Peyer's patch (tissue), 4 donors: ENCODE results near the gene F5. TPM values are rescaled to one million over a fixed set of nuclear protein-coding genes. Genes with fewer than 3 reads are reported as not detected.

Experiments
- DNase-seq, 3 donors: peaks; one replicate each; pipeline ENCODE4 v3.0.0-alpha.2; 2017 to 2019
- H3K27ac ChIP-seq, 4 donors: fragments of 200-600 bp; sonication (generic); one replicate each; pipeline ENCODE4 v1.5.1; 2016 to 2019
- H3K27me3 ChIP-seq, 2 donors: fragments of 200-600 bp; sonication (generic); one replicate each; pipeline ENCODE4 v1.5.1; 2019
- H3K36me3 ChIP-seq, 3 donors: fragments of 200-600 bp; sonication (generic); one replicate each; pipeline ENCODE4 v1.5.1; 2016 to 2019
- H3K4me1 ChIP-seq, 4 donors: fragments of 200-600 bp; sonication (generic); one replicate each; pipeline ENCODE4 v1.5.1; 2016 to 2019
- H3K4me3 ChIP-seq, 4 donors: fragments of 200-600 bp; sonication (generic); 1 replicate in 3 of 4; 2 replicates in 1 of 4; pipeline ENCODE4 v1.5.1; 2016 to 2019; ENCODE audit warnings: mild to moderate bottlenecking in 1 of 4
- H3K9me3 ChIP-seq, 4 donors: fragments of 200-600 bp; sonication (generic); one replicate each; pipeline ENCODE4 v1.5.1; 2016 to 2019; ENCODE audit warnings: mild to moderate bottlenecking in 1 of 4
- CTCF ChIP-seq, 6 experiments: fragments of 450-650 bp in 4 of 6; fragments of 200-600 bp in 2 of 6; sonication (generic) in 1 of 6; IDR thresholded peaks; one replicate each; pipeline ENCODE4 v1.5.1; 2017 to 2019; ENCODE audit warnings: antibody characterized with exemption in 6 of 6, mild to moderate bottlenecking in 3 of 6, moderate library complexity in 1 of 6
- POLR2A ChIP-seq, 2 donors: fragments of 450-650 bp; IDR thresholded peaks; one replicate each; pipeline ENCODE4 v1.5.1; 2017; ENCODE audit warnings: antibody characterized with exemption in 2 of 2, mild to moderate bottlenecking in 2 of 2, moderate library complexity in 2 of 2
- total RNA-seq, 4 donors: library from RNA; depleted of rRNA; stranded (reverse); fragments of >200 nt; gene quantifications; one replicate each; pipeline ENCODE4 v1.1.0, GENCODE V29; 2016

Gene F5
- total RNA-seq, 4 donors from 2014 or later, result 0.18 to 0.80 (median 0.28) TPM; not detected in 1

DNA sequence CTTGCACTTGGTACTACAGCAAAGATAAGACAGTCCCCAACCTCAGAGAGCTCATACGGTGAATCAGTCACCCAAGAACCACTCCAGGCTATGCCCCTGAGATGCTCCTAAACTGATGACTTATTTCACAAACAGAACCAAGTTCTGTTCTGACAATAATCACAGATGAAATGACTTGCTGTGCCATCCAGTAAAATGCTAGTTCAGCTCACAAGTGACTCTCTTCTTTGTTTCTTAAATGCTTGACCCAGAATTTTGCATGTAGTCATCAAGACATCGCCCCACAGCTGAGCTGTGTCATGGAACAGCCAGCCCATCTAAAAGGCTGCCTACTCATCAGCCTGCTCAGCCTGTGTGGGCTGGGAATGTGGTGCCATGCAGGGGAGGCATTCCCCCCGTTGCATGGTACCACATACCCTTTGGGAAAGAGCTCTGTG is 94.4 kb downstream of the F5 start:
- Histone ChIP-seq H3K4me3 (no peak overlapping the region), H3K4me1 (peaks cover 0 to 2% (median 0%) of the 10 kb centered on the region in 4 donors), H3K27ac (no peak overlapping the region), H3K27me3 (no peaks in the 10 kb centered on the region), H3K36me3 (no peaks in the 10 kb centered on the region), H3K9me3 (no peaks in the 10 kb centered on the region)
- DNase-seq, result no peak
- TF ChIP-seq POLR2A (IDR thresholded peaks at IDR 0.05) (no peak), CTCF (IDR thresholded peaks at IDR 0.05) (no peak)

GRCh38 chr1:169488157-169488556 is 98.1 kb downstream of the F5 start:
- no peak overlapping the region for H3K27ac ChIP-seq
- peaks cover 0 to 14% (median 4%) of the 10 kb centered on the region in 4 donors for H3K4me1 ChIP-seq
- no peaks in the 10 kb centered on the region for H3K27me3 ChIP-seq
- H3K4me3 ChIP-seq, result no peak overlapping the region
- no peaks in the 10 kb centered on the region for H3K9me3 ChIP-seq
- no peak for DNase-seq
- H3K36me3 ChIP-seq, result no peaks in the 10 kb centered on the region
- TF ChIP-seq POLR2A (IDR thresholded peaks at IDR 0.05), result no peak
- TF ChIP-seq CTCF (IDR thresholded peaks at IDR 0.05), result no peak

GRCh38 chr1:169487561-169487960 is 98.7 kb downstream of the F5 start:
- H3K36me3 ChIP-seq, result no peaks in the 10 kb centered on the region
- peaks cover 0 to 14% (median 4%) of the 10 kb centered on the region in 4 donors for H3K4me1 ChIP-seq
- peak overlapping the region in 1 of 4 donors; percentile 96 for H3K27ac ChIP-seq
- TF ChIP-seq CTCF (IDR thresholded peaks at IDR 0.05) (no peak), POLR2A (IDR thresholded peaks at IDR 0.05) (no peak)
- no peak overlapping the region for H3K4me3 ChIP-seq
- no peaks in the 10 kb centered on the region for H3K9me3 ChIP-seq
- H3K27me3 ChIP-seq, result no peaks in the 10 kb centered on the region
- DNase-seq, result no peak

DNA sequence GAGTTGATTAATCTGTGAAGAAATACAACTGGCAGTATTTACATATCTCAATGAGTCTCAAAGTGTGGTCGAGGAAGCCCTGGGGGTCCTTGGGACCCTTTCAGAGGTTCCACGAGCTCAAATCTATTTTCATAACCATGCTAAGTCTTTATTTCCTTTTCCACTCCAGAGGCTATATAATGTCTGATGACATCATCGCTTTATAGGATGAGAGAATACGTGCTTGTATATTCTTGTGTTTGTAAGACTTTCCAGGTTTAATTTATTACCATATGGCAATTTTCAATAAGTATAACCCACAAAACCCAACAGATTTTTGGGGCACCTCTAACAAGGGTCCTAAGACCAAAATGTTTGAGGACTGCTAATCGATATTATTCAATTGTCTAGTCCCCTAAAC is 99.1 kb downstream of the F5 start:
- H3K4me1 ChIP-seq, result peaks cover 0 to 14% (median 4%) of the 10 kb centered on the region in 4 donors
- H3K4me3 ChIP-seq, result no peak overlapping the region
- DNase-seq, result no peak

DNA sequence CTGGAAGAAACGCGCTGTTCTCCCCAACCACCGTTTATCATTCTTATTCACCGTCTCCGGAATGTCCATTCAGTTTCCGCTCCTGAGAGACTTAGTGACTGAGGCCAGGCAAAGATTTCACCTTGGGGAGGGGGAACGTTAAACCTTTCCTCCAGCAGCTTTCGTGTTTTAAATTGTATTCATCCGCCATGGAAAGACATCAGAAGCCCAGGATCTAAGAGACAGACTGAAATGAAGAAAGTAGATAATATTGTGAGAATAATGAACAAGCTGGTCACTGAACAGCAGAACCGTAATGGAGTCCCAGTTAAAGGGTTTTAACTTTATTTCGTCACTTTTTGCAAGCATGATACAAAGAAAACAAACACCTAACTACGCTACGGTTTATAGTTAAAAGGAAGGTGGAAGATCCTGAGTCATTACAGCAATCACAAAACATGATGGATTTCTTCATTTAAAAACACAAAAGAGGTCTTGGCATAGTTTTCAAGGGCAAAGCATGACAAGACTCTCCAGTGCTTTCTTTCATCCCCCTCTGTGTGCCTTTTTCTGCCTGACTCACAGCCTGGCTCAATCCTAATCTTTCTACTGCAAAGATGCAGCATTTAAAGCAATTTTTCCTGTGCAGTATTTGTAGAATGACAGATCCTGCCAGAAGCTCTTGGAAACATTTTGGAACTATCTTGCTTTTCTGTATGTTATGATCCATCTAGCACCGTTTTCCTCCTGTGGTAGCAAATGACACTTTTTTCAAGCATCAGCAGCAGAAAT is 99.8 kb downstream of the F5 start:
- H3K27me3 ChIP-seq, result no peaks in the 10 kb centered on the region
- H3K27ac ChIP-seq, result peak overlapping the region; percentile 82 to 98 (median 95)
- no peaks in the 10 kb centered on the region for H3K9me3 ChIP-seq
- TF ChIP-seq POLR2A (IDR thresholded peaks at IDR 0.05) (no peak), CTCF (IDR thresholded peaks at IDR 0.05) (no peak)
- DNase-seq, result no peak
- H3K4me3 ChIP-seq, result peak overlapping the region; percentile 68 to 89 (median 84)
- H3K4me1 ChIP-seq, result peaks cover 0 to 14% (median 4%) of the 10 kb centered on the region in 4 donors
- no peaks in the 10 kb centered on the region for H3K36me3 ChIP-seq

More for the DNA sequence above, 99.1 kb downstream of the F5 start:
- TF ChIP-seq CTCF (IDR thresholded peaks at IDR 0.05) (no peak), POLR2A (IDR thresholded peaks at IDR 0.05) (no peak)
- no peaks in the 10 kb centered on the region for H3K27me3 ChIP-seq
- no peaks in the 10 kb centered on the region for H3K36me3 ChIP-seq
- H3K27ac ChIP-seq, result peak overlapping the region in 3 of 4 donors; percentile 94 to 98 (median 96)
- no peaks in the 10 kb centered on the region for H3K9me3 ChIP-seq
